ENCODE measurements around the gene SHB. TPM values are rescaled to one million over a fixed set of nuclear protein-coding genes. Genes with fewer than 3 reads are reported as not detected.
A peak's percentile ranks its signal among the peaks of the same experiment; 100 is the strongest.

The SHB gene
- total RNA-seq, 4 donors from 2014 or later = 27.6 to 42.6 (median 34.5) TPM

DNA sequence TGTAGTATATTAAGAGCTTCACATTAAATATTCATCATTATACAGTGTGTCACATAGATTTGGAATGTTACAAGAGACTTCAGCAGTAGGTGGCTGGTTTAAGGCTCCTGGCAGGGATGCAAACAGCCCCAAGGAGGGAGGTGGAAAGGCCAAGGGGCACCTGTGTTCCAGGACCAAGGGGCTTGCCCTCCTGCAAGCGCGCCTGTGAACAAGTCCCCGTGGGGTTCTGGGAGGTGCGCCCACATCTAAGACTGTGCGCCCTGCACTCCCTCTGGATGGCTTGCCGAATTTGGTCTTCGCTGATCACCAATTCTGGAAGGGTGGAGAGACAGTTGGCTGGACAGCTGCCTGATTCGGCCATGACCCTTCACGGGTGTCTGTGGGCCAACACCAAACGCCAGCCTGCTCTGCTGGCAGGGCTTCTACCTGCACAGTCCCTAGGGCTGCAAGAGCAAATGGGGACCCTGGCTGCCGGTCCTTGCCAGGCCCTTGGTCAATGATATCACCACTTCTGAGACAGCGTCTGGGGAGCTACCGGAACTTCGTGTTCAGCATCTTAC lies 153.0 kb downstream of the SHB start:
- no peak for TF ChIP-seq CTCF (IDR thresholded peaks at IDR 0.05)
- no peak for TF ChIP-seq POLR2A (IDR thresholded peaks at IDR 0.05)
- peak in 1 of 2 donors; percentile 82 for DNase-seq (ENCODE audit: low spot score in 2 of 2)
- no peak overlapping the region for H3K4me3 ChIP-seq (ENCODE audit: low read depth, poor library complexity, severe bottlenecking)
- intact Hi-C loops (cut with DNase I; ENCODE audit: low total_unique reads) = loop anchor here (10.0 kb wide), 3 partner anchors 149 to 449 kb away; partner anchors contain the start of gene SHB
- WGBS, 2 donors = 81 to 82% methylated on average over 12 to 14 of the region's 14 CpGs

DNA sequence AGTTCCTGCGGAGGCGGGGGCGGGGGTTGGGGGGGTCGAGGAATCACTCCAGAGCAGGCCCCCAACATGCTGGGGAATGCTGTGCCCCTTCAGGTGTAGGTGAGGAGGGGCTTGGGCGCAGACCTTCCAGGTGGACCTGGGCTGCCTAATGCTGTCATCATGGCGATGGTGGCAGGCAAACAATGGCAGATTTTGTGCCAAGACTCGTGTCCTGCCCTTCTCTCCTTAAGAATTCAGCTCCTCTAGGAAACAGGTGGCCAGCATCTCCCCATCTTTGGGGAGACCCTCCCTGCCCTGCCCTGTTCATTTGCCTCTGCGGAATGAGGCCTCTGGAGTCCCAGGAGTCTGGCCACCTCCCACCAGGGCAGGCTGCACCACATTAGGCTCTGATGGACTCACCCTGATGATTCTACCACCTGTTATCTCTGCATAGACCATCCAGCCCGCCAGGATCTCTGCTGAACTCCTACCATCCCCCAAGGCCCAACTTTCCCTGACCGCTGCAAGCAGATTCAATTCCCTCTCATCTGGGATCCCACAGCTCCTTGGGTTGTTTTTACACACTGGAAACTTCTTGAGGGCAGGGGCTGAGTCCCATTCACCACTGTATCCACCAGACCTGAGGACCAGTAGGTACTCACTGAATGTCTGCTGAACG lies 154.2 kb downstream of the SHB start:
- TF ChIP-seq POLR2A (IDR thresholded peaks at IDR 0.05) (no peak), CTCF (IDR thresholded peaks at IDR 0.05) (no peak)
- WGBS, 2 donors = 77 to 87% methylated on average over 11 of the region's 11 CpGs
- no peak overlapping the region for H3K4me3 ChIP-seq (ENCODE audit: low read depth, poor library complexity, severe bottlenecking)
- intact Hi-C loops (cut with DNase I; ENCODE audit: low total_unique reads) = loop anchor here (10.0 kb wide), 3 partner anchors 150 to 450 kb away; partner anchors contain the start of gene SHB
- peak in 1 of 2 donors; percentile 84 for DNase-seq (ENCODE audit: low spot score in 2 of 2)

DNA sequence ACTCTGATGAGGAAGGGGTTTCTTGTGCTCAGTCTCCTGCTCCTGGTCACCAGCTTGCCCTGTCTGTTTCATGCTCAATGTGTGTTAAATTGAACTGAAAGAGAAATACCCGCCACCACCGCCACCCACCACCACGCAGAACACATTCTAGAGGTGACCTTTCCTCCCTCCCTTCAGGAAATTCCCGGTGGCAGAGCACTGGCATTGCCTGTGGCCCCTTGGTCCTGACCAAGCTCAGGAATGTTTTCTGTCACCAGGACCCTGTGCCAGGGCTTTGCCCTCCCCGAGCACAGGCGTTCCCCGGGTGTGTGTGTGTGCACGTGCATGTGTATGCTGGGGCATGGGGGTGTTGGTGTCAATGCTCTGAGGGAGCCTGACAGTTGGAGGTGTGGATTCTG lies 154.9 kb downstream of the SHB start:
- intact Hi-C loops (cut with DNase I; ENCODE audit: low total_unique reads) = loop anchor here (10.0 kb wide), 3 partner anchors 151 to 451 kb away; partner anchors contain the start of gene SHB
- peak in 1 of 2 donors; percentile 78 for DNase-seq (ENCODE audit: low spot score in 2 of 2)
- 62 to 73% methylated on average over 8 of the region's 8 CpGs for WGBS, 2 donors
- no peak overlapping the region for H3K4me3 ChIP-seq (ENCODE audit: low read depth, poor library complexity, severe bottlenecking)
- no peak for TF ChIP-seq CTCF (IDR thresholded peaks at IDR 0.05)
- no peak for TF ChIP-seq POLR2A (IDR thresholded peaks at IDR 0.05)

DNA sequence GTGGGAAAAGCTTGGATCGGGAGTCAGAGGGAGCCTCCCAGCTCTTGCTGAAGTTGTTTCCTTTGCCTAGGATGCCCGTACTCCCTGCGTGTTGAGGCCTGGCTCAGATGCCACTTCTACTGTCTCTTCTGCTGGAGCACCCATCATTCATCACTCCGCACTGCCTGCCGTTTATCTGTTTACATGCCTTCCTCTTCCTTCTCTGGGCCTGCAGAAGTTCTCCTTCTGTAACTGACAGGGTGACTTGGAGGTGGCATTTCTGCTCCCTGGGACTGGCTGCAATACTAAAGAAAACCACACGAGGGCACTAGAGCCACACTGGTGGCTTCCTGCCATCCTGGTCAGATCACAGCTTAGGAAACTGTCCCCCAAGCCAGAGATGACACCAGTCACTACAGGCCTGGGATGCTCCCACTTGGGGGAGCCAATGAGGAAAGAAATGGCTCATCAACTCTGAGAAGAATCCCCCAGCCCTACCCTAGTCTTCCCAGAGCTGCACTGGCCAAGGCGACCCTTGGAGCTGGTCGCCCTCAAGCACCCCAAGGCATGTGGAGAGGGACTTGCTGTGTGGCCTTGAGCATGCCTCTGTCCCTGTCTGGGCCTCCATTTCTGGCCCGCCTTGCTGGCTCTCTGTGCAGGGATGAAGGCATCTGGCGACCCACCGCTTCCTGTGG lies 155.4 kb downstream of the SHB start:
- H3K4me3 ChIP-seq (ENCODE audit: low read depth, poor library complexity, severe bottlenecking) = no peak overlapping the region
- intact Hi-C loops (cut with DNase I; ENCODE audit: low total_unique reads) = loop anchor here (10.0 kb wide), 3 partner anchors 151 to 451 kb away; partner anchors contain the start of gene SHB
- DNase-seq (ENCODE audit: low spot score in 2 of 2) = peak; percentile 87 to 95
- WGBS, 2 donors = 48 to 53% methylated on average over 10 to 11 of the region's 11 CpGs
- TF ChIP-seq CTCF (IDR thresholded peaks at IDR 0.05) = peak in 2 of 3 donors; percentile 18 to 66
- no peak for TF ChIP-seq POLR2A (IDR thresholded peaks at IDR 0.05)

DNA sequence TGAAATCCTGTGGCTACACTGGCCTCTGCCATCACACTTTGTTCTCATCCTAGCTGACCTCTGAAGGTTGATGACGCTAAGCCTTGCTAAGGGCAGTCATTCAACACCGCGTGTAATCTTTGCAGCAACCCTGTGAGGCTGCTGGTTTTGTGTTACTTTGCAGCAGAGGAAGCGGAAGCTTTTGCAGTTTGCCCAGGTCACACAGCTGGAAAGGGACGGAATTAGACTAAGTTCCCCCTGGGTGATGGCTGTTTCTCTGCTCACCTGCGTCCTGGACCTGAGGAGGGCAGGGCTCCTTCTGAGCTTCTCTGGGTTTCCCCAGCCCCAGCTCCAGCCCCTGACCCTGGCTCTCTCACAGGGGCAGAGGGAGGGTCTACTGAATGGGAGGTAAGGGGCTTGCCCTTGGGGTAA lies 157.8 kb downstream of the SHB start:
- TF ChIP-seq CTCF (IDR thresholded peaks at IDR 0.05) (no peak), POLR2A (IDR thresholded peaks at IDR 0.05) (no peak)
- intact Hi-C loops (cut with DNase I; ENCODE audit: low total_unique reads) = loop anchor here (10.0 kb wide), 3 partner anchors 154 to 454 kb away; partner anchors contain the start of gene SHB
- DNase-seq (ENCODE audit: low spot score in 2 of 2) = peak in 1 of 2 donors; percentile 69
- WGBS, 2 donors = 72 to 76% methylated on average over 6 of the region's 6 CpGs
- no peak overlapping the region for H3K4me3 ChIP-seq (ENCODE audit: low read depth, poor library complexity, severe bottlenecking)

Measured in lower leg skin (tissue), 4 donors.